Suprapubic skin (tissue), 4 donors: ENCODE measurements around the gene CORO1C.

Experiments
- CTCF ChIP-seq, 2 donors: fragments of 200-600 bp in 1 of 2; fragments of 450-650 bp in 1 of 2; sonication (generic) in 1 of 2; IDR thresholded peaks; one replicate each; pipeline ENCODE4 v1.5.1; 2016 to 2019; ENCODE audit warnings: antibody characterized with exemption in 2 of 2, mild to moderate bottlenecking in 1 of 2, moderate library complexity in 1 of 2
- EP300 ChIP-seq: sonication (generic); formaldehyde crosslinking; IDR thresholded peaks from one replicate; pipeline ENCODE4 v1.6.1; 2017; ENCODE audit warnings: antibody characterized with exemption
- POLR2A ChIP-seq, 2 donors: fragments of 450-650 bp; IDR thresholded peaks; one replicate each; pipeline ENCODE4 v1.6.1; 2017; ENCODE audit warnings: antibody characterized with exemption in 2 of 2, mild to moderate bottlenecking in 2 of 2, moderate library complexity in 2 of 2
- POLR2AphosphoS5 ChIP-seq, 3 donors: sonication (generic); formaldehyde crosslinking; IDR thresholded peaks; one replicate each; pipeline ENCODE4 v1.6.1; 2017; ENCODE audit warnings: antibody characterized with exemption in 3 of 3

DNA sequence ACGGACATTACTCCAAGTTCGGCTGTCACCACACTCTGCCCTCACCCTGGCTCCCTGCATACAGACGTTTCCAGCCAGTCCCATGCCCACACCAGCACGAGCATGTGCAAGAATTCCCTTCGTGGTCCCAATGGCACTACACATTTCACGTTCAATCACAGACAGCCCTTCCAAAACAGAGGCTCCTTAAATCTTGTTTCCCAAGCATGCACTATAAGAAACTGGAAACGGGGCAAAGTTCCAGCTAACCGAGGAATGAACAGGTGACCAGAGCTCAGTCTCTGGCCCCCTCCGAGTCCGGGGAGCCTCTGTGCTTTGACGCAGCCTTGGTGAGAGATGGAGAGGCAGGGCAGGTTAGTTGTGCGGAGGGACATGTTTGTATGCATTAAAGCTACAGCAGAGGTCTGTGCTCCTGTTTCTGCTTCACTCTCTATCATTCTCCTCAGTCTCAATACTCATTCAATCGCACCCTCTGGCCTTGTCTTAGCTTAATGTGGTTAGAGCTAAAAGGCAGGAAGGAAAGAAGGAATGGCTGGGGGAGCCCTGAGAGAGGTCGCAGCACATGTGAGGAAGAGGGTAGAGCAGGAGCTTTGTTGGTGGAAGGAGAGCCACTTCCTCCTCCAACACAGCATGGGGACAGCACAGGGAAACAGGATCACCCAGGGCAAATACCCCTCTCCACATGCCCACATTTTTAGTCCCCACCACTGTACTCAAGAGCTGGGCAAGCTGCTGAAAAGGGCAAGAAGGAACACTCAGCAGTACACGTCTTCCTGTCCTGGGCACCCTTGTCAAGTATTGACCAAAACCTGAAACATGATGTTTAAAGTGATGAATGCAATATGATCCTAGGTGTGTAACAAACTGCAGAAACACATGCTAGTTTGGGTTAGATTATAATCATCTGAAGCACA is 85.4 kb downstream of the CORO1C start:
- TF ChIP-seq POLR2AphosphoS5 (IDR thresholded peaks at IDR 0.05), result no peak
- TF ChIP-seq CTCF (IDR thresholded peaks at IDR 0.05), result no peak
- no peak for TF ChIP-seq POLR2A (IDR thresholded peaks at IDR 0.05)
- no peak for TF ChIP-seq EP300
